GM21825 (cell line): ENCODE data around the gene SPACA6.
"Not testable (repeated sequence)": the region's sequence is repeated elsewhere in the genome, so short reads cannot be mapped to it uniquely, and the experiment has no call there.

Source experiments
- ATAC-seq: cut with Tn5 transposase; IDR thresholded peaks from one replicate; pipeline ENCODE4 v1.9.1; 2021; ENCODE audit warnings: mild to moderate bottlenecking, moderate library complexity; ENCODE audit not compliant: unreplicated experiment

The SPACA6 gene

GRCh38 chr19:51733742-51734522, 40.8 kb downstream of the SPACA6 start:
- no peak for ATAC-seq

- no peak for ATAC-seq
Observed at GRCh38 chr19:51735759-51736449, 42.8 kb downstream of the SPACA6 start.

GRCh38 chr19:51737389-51737788, 44.3 kb downstream of the SPACA6 start:
- no peak for ATAC-seq

GRCh38 chr19:51737924-51738323, 44.8 kb downstream of the SPACA6 start:
- no peak for ATAC-seq

GRCh38 chr19:51738523-51738922, 45.4 kb downstream of the SPACA6 start:
- ATAC-seq: not testable (repeated sequence)

- no peak for ATAC-seq
Observed at GRCh38 chr19:51739466-51740213, 46.5 kb downstream of the SPACA6 start.

GRCh38 chr19:51740356-51740755, 47.2 kb downstream of the SPACA6 start:
- ATAC-seq: no peak

- no peak for ATAC-seq
Observed at GRCh38 chr19:51742789-51743188, 49.7 kb downstream of the SPACA6 start.

GRCh38 chr19:51743405-51743804, 50.3 kb downstream of the SPACA6 start:
- no peak for ATAC-seq

- ATAC-seq: no peak
Observed at GRCh38 chr19:51746731-51747130, 53.6 kb downstream of the SPACA6 start.

- ATAC-seq: no peak
Observed at GRCh38 chr19:51749979-51750378, 56.8 kb downstream of the SPACA6 start.

GRCh38 chr19:51750400-51751094, 57.4 kb downstream of the SPACA6 start:
- no peak for ATAC-seq

- ATAC-seq: no peak
Observed at GRCh38 chr19:51751655-51752054, 58.5 kb downstream of the SPACA6 start, which contains the start of gene FPR1. Gene FPR1, minus strand, starts transcription at chr19:51751878. Its CDS starts 4,884 bp downstream, at chr19:51746994.

- ATAC-seq: no peak
Observed at GRCh38 chr19:51754109-51754508, 61.0 kb downstream of the SPACA6 start.

GRCh38 chr19:51754770-51755169, 61.6 kb downstream of the SPACA6 start:
- no peak for ATAC-seq
